Rectal smooth muscle tissue (tissue), 1 donor: ENCODE measurements around the gene ARPC1A.
"Not testable (repeated sequence)": the region's sequence is repeated elsewhere in the genome, so short reads cannot be mapped to it uniquely, and the experiment has no call there.

Source experiments
- H3K27ac ChIP-seq: one replicate; pipeline ENCODE4 v1.7.0; 2013; ENCODE audit warnings: low read depth, low read length, inconsistent platforms
- H3K27me3 ChIP-seq: one replicate; pipeline ENCODE4 v1.7.0; 2013; ENCODE audit warnings: low read length; ENCODE audit not compliant: control insufficient read depth, insufficient read depth
- H3K36me3 ChIP-seq: one replicate; pipeline ENCODE4 v1.7.0; 2013; ENCODE audit warnings: low read length; ENCODE audit not compliant: control insufficient read depth, insufficient read depth
- H3K4me1 ChIP-seq: one replicate; pipeline ENCODE4 v1.7.0; 2013; ENCODE audit warnings: low read length; ENCODE audit not compliant: control insufficient read depth, insufficient read depth
- H3K4me3 ChIP-seq: one replicate; pipeline ENCODE4 v1.7.0; 2013; ENCODE audit warnings: low read length
- H3K9ac ChIP-seq: one replicate; pipeline ENCODE4 v1.7.0; 2013; ENCODE audit warnings: low read length

ARPC1A gene

DNA sequence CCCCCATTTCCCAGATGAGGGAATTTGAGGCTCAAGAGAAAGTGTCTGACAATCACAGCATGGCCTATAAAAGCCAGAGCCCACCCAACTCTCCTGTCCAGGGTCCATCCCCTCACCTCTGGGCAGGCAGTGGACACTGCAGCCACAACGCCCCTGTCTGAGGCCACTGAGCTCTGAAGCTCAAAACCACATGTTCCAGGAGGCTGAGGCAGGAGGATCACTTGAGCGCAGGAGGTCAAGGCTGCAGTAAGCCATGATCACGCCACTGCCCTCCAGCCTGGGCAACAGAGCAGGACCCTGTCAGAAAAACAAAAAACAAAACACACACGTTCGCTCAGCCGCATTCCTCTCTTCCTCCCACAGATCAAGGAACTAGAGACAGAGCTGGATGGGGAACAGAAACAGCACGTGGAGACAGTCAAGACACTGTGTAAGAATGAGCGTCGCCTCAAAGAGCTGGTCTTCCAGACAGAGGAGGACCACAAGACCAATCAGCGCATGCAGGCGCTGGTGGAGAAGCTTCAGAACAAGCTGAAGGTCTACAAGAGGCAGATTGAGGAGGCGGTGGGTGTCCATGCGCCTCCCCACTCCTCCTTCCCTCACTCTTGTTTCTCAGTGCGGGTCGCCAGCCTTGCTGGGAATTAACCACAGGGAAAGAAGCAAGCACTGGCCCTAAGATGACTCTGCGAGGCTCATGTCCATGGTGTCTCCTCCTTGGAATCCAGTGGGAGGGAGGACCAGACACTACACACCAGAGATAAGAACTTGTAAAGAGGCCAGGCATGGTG, 20.0 kb upstream of the ARPC1A start:
- Histone ChIP-seq H3K27ac (no peak overlapping the region), H3K36me3 (no peaks in the 10 kb centered on the region), H3K4me1 (no peaks in the 10 kb centered on the region), H3K9ac (no peak overlapping the region), H3K27me3 (no peaks in the 10 kb centered on the region), H3K4me3 (no peak overlapping the region)

DNA sequence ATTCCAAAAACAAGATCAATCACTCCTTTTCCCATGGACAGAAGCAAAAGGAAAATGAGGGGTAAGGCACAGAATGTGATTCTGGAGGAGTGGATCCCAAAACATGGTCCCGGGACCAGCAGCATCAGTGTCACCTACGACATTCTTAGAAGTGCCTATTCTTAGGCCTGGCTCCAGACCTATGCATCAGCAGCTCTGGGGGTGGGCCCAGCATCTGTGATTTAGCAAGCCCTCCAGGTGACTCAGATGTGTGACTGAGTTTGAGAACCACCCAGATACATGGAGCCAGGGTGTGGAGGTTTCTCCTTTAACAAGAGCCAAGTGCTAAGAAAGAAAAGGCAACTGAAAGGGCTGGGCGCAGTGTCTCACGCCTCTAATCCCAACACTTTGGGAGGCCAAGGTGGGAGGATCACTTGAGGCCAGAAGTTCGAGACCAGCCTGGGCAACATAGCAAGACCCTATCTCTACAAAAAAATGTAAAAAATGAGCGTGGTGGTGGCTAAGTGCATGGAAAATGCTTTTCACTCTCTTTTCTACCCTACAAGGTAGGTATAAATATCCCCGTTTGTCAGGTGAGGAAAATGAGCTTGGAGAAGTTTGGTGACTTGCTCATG, 17.1 kb upstream of the ARPC1A start:
- Histone ChIP-seq H3K4me1 (no peaks in the 10 kb centered on the region), H3K36me3 (no peaks in the 10 kb centered on the region), H3K9ac (no peak overlapping the region), H3K27me3 (no peaks in the 10 kb centered on the region), H3K27ac (no peak overlapping the region), H3K4me3 (no peak overlapping the region)

DNA sequence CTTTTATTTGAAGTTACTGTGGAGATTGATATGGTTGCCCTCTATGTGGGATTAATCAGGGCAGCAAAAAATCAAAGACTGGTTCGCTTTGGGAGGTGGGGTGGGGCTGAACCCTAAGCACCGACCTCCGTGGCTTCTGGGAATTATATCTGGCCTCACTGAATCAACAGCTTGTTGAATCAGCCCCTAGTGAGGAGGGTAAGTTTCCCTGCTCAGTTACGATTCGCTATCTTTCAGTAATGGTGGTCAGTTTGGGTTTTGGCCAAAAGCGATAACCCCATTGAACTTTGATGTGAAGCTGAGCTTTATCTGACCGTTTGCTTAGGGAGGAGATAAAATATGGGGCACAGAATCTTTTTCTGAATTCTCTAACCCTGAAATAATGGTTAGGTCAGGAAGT, 16.6 kb upstream of the ARPC1A start:
- no peaks in the 10 kb centered on the region for H3K4me1 ChIP-seq
- no peak overlapping the region for H3K4me3 ChIP-seq
- no peak overlapping the region for H3K27ac ChIP-seq
- no peaks in the 10 kb centered on the region for H3K36me3 ChIP-seq
- no peaks in the 10 kb centered on the region for H3K27me3 ChIP-seq
- no peak overlapping the region for H3K9ac ChIP-seq

DNA sequence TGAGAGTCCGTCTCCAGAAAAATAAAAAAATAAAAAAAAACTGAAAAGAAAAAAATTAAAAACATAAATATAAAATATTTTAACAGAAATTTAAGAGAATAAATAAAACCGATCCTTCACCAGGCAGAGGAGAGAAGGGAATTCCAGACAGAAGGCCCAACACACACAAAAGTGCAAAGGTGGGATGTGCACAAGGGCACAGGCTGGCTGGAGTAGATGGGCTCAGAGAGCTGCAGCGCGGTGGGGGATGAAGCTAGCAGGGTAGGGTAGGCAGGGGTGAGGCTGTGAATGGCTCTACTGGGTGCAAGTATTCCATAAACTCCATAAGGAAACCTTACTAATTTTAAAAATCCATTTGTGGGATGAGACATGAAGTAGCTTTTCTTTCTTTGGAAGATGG, 15.7 kb upstream of the ARPC1A start:
- no peaks in the 10 kb centered on the region for H3K27me3 ChIP-seq
- H3K9ac ChIP-seq = no peak overlapping the region

GRCh38 chr7:99311702-99312101, 14.0 kb upstream of the ARPC1A start:
- Histone ChIP-seq H3K27ac (no peak overlapping the region), H3K4me3 (no peak overlapping the region), H3K4me1 (no peaks in the 10 kb centered on the region), H3K27me3 (no peaks in the 10 kb centered on the region), H3K36me3 (no peaks in the 10 kb centered on the region), H3K9ac (no peak overlapping the region)

More for the DNA sequence above, 15.7 kb upstream of the ARPC1A start:
- H3K4me3 ChIP-seq = no peak overlapping the region
- H3K4me1 ChIP-seq = no peaks in the 10 kb centered on the region
- no peaks in the 10 kb centered on the region for H3K36me3 ChIP-seq
- no peak overlapping the region for H3K27ac ChIP-seq

DNA sequence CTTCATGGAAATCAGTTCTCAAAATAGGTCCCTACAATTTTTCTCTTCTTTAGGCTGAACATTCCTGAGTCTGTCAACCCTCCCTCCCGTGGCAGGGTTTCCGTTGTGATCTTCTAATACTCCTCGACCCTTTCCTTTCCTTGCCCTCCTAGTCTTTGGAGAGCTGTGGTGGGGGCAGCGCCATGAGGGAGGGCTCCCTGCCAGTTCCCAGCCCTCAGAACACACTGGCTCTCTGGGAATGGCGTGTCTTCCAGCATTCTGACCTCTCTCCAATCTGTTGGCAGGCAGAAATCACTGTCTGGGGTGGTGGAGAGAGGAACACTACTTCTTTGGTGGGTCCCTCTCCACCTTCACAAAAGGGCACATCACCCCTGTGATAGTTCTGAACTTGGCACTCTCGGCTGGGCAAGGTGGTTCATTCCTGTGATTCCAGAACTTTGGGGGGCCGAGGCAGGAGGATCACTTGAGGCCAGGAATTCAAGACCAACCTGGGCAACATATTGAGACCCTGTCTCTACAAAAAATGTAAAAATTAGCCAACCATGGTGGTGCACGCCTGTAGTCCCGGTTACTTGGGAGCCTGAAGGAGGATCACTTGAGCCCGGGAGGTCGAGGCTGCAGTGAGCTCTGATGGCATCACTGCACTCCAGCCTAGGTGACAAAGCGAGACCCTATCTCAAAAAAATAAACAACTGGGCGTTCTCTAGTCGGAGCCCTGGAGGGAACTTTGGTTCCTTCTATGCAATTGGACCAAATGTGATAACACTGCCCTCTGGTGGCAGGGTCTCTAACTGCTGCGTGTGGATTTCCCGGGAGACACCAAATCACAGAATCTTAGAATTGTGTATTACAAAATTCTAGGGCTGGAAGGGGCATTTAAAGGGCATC, 13.1 kb upstream of the ARPC1A start:
- H3K9ac ChIP-seq = no peak overlapping the region
- H3K36me3 ChIP-seq = no peaks in the 10 kb centered on the region
- H3K4me1 ChIP-seq = no peaks in the 10 kb centered on the region
- no peak overlapping the region for H3K27ac ChIP-seq
- no peak overlapping the region for H3K4me3 ChIP-seq
- H3K27me3 ChIP-seq = no peaks in the 10 kb centered on the region

DNA sequence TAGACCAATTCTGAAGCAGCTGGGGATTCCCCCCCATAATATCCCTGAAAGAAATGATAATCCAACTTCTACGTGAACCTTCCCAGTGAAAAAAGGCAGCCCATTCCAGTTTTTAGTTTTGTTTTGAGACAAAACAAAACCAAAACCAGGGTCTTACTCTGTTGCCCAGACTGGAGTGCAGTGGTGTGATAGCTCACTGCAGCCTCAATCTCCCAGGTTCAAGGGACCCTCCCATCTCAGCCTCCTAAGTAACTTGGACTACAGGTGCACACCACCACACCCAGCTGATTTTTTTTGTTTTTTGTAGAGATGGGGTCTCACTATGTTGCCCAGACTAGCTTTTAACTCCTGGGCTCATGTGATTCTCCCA, 12.5 kb upstream of the ARPC1A start:
- Histone ChIP-seq H3K4me1 (no peaks in the 10 kb centered on the region), H3K4me3 (no peak overlapping the region), H3K9ac (no peak overlapping the region), H3K36me3 (no peaks in the 10 kb centered on the region), H3K27me3 (no peaks in the 10 kb centered on the region), H3K27ac (no peak overlapping the region)

- Histone ChIP-seq H3K36me3 (no peaks in the 10 kb centered on the region), H3K27me3 (no peaks in the 10 kb centered on the region), H3K4me1 (no peaks in the 10 kb centered on the region), H3K4me3 (no peak overlapping the region), H3K9ac (no peak overlapping the region), H3K27ac (no peak overlapping the region)
Observed at GRCh38 chr7:99314504-99314903, 11.2 kb upstream of the ARPC1A start.

DNA sequence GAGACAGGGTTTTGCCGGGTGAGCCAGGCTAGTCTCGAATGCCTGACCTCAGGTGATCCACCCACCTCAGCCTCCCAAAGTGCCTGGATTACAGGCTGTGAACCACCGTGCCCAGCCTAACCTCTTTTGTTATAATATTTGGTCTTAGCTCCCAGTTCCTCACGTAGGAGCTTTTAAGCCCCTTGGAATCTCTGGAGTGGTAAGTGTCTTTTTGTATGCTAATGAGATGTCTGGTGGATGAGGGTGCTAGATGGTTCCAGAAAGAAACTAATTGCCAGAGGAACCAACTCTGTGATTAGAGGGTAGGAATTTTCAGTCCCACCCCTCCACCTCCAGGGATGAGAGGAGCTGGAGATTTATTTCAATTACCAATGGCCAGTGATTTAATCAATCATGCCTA, 5.3 kb upstream of the ARPC1A start:
- Histone ChIP-seq H3K36me3 (no peaks in the 10 kb centered on the region), H3K4me1 (peaks cover 2% of the 10 kb centered on the region), H3K9ac (no peak overlapping the region), H3K27me3 (no peaks in the 10 kb centered on the region), H3K4me3 (no peak overlapping the region), H3K27ac (no peak overlapping the region)

DNA sequence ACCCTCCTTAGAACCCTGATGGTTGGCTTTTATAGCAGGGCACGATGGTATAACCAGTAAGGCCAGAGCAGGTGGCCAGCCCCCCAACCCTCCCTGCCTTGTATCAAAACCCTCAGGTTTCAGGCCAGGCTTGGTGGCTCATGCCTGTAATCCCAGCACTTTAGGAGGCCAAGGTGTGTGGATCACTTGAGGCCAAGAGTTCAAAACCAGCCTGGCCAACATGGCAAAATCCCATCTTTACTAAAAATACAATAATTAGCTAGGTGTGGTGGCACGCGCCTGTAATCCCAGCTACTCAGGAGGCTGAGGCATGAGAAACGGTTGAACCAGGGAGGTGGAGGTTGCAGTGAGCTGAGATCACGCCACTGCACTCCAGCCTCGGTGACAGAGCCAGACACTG, 3.0 kb upstream of the ARPC1A start:
- not testable (repeated sequence) for H3K36me3 ChIP-seq, H3K4me3 ChIP-seq, H3K4me1 ChIP-seq, H3K27ac ChIP-seq, H3K27me3 ChIP-seq, H3K9ac ChIP-seq

DNA sequence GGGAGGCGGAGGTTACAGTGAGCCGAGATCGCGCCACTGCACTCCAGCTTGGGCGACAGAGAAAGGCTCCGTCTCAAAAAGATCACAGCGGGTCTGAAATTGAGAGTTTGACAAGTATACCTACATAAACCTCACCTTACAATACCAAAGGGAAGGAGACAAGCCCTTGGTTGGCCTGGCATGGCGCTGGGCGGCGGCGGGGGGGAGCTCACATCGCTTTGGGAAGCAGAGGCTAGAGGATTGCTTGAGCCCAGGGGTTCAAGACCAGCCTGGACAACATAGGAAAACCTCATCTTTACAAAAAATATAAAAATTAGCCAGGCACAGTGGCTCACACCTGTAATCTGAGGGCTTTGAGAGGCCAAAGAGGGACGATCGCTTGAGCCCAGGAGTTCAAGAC, 1.1 kb upstream of the ARPC1A start:
- Histone ChIP-seq H3K4me1 (peaks cover 6% of the 10 kb centered on the region), H3K27ac (no peak overlapping the region), H3K9ac (no peak overlapping the region), H3K36me3 (no peaks in the 10 kb centered on the region), H3K27me3 (no peaks in the 10 kb centered on the region), H3K4me3 (no peak overlapping the region)

DNA sequence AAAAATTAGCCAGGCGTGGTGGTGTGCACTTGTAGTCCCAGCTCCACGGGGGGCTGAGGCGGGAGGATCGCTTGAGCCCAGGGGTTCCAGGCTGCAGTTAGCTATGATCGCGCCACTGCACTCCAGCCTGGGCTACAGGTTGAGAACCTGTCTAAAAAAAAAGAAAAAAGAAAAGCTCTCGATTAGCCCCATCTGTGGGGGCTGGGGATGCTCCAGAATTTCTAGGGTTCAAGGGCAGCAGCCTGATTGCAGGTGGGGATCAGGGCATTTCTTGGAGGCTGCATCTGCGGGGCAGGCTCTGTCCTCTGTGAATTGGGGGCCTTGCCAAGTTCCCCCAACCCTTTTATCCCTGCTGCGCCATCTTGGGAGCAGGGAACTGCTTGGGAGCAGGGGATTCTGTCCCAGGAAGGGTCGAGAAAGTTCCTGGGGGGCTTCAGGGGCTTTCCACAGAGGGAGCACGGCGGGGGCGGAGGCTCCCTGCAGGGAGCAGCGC, 651 bp upstream of the ARPC1A start:
- Histone ChIP-seq H3K36me3 (no peaks in the 10 kb centered on the region), H3K4me1 (peaks cover 6% of the 10 kb centered on the region), H3K27ac (peak overlapping the region; percentile 87), H3K4me3 (peak overlapping the region; percentile 98), H3K27me3 (no peaks in the 10 kb centered on the region), H3K9ac (peak overlapping the region; percentile 91)
